IMR-90 (cell line): ENCODE data around the gene CCSER2. TPM values are rescaled to one million over a fixed set of nuclear protein-coding genes. Genes with fewer than 3 reads are reported as not detected.

Source experiments
- ATAC-seq: fragments of 200-7000 bp; cut with Tn5 transposase; 2 replicates; pipeline ENCODE4 v1.9.1; 2020; ENCODE audit warnings: low read depth, mild to moderate bottlenecking, moderate library complexity
- BruUV-seq: library from RNA; stranded (reverse); fragments of 400-500 nt; replicated peaks from 2 replicates; lab custom pipeline; 2021; lab: Mats Ljungman, UMichigan
- CTCF ChIA-PET: fragments of 300-600 bp; formaldehyde crosslinking; extraction: SDS; loops from one replicate; lab custom pipeline; 2021; ENCODE audit warnings: antibody characterized with exemption; lab: Yijun Ruan, JAX
- POLR2A ChIA-PET: fragments of 300-600 bp; sonication (Branson Sonifier 250); formaldehyde crosslinking; loops from one replicate; lab custom pipeline; 2022; ENCODE audit warnings: antibody characterized with exemption; ENCODE audit not compliant: unreplicated experiment; lab: Charles Lee
- DNase-seq: peaks from one replicate; pipeline ENCODE4 v3.0.0; 2013
- H2AFZ ChIP-seq: replicated peaks from 2 replicates; pipeline ENCODE3; 2013; ENCODE audit warnings: low read length, mild to moderate bottlenecking; ENCODE audit not compliant: poor library complexity
- H2AK5ac ChIP-seq: 2 replicates; pipeline ENCODE4 v1.6.1; 2013; ENCODE audit warnings: low read depth, low read length, inconsistent platforms
- H2AK9ac ChIP-seq: replicated peaks from 2 replicates; pipeline ENCODE3; 2013; ENCODE audit warnings: mild to moderate bottlenecking, low read depth, low read length, moderate library complexity; ENCODE audit not compliant: poor library complexity
- H2BK120ac ChIP-seq: 2 replicates; pipeline ENCODE4 v1.6.1; 2013; ENCODE audit warnings: low read depth, low read length, inconsistent platforms
- H2BK15ac ChIP-seq: 3 replicates; pipeline ENCODE4 v1.6.1; 2013; ENCODE audit warnings: low read depth, low read length, inconsistent platforms
- H2BK20ac ChIP-seq: 2 replicates; pipeline ENCODE4 v1.6.1; 2013; ENCODE audit warnings: low read depth, mild to moderate bottlenecking, inconsistent platforms, low read length, moderate library complexity
- H2BK5ac ChIP-seq: 2 replicates; pipeline ENCODE4 v1.6.1; 2013; ENCODE audit warnings: mild to moderate bottlenecking, low read depth, low read length, inconsistent platforms; ENCODE audit not compliant: poor library complexity, severe bottlenecking
- H3K14ac ChIP-seq: replicated peaks from 2 replicates; pipeline ENCODE4 v1.6.1; 2013; ENCODE audit warnings: low read depth, low read length, inconsistent platforms
- H3K18ac ChIP-seq: 2 replicates; pipeline ENCODE4 v1.6.1; 2013; ENCODE audit warnings: low read depth, low read length, control low read depth
- H3K23ac ChIP-seq: 2 replicates; pipeline ENCODE4 v1.6.1; 2013; ENCODE audit warnings: low read depth, low read length, inconsistent platforms
- H3K27ac ChIP-seq: 2 replicates; pipeline ENCODE4 v1.5.1; 2013; ENCODE audit warnings: mild to moderate bottlenecking, control low read depth, low read length; ENCODE audit not compliant: insufficient read depth
- H3K27me3 ChIP-seq: 2 replicates; pipeline ENCODE4 v1.6.1; 2013; ENCODE audit warnings: low read length; ENCODE audit not compliant: control insufficient read depth, insufficient read depth
- H3K36me3 ChIP-seq: 2 replicates; pipeline ENCODE4 v1.6.1; 2013; ENCODE audit warnings: low read length, mixed read lengths; ENCODE audit not compliant: control insufficient read depth, insufficient read depth
- H3K4ac ChIP-seq: 2 replicates; pipeline ENCODE4 v1.6.1; 2013; ENCODE audit warnings: low read depth, low read length, inconsistent platforms
- H3K4me1 ChIP-seq: 2 replicates; pipeline ENCODE4 v1.6.1; 2013; ENCODE audit warnings: low read length, mixed read lengths; ENCODE audit not compliant: control insufficient read depth, insufficient read depth
- H3K4me2 ChIP-seq: 2 replicates; pipeline ENCODE4 v1.6.1; 2013; ENCODE audit warnings: low read depth, mild to moderate bottlenecking, control low read depth, low read length, moderate library complexity
- H3K4me3 ChIP-seq: 2 replicates; pipeline ENCODE4 v1.5.1; 2013; ENCODE audit warnings: low read depth, mild to moderate bottlenecking, control low read depth, low read length, moderate library complexity; ENCODE audit not compliant: insufficient read depth
- H3K56ac ChIP-seq: 2 replicates; pipeline ENCODE4 v1.6.1; 2013; ENCODE audit warnings: low read length, inconsistent platforms; ENCODE audit not compliant: insufficient read depth; ENCODE audit errors: extremely low read depth
- H3K79me1 ChIP-seq, 2 experiments: 2 replicates each; pipeline ENCODE4 v1.6.1; 2013; ENCODE audit warnings: low read length in 2 of 2, inconsistent platforms in 1 of 2, low read depth in 1 of 2
- H3K9ac ChIP-seq: 2 replicates; pipeline ENCODE4 v1.6.1; 2013; ENCODE audit warnings: low read depth, low read length, control low read depth
- H3K9me1 ChIP-seq: 2 replicates; pipeline ENCODE4 v1.6.1; 2013; ENCODE audit warnings: low read length, inconsistent platforms; ENCODE audit not compliant: insufficient read depth
- H3K9me3 ChIP-seq: 2 replicates; pipeline ENCODE4 v1.6.1; 2013; ENCODE audit warnings: low read length; ENCODE audit not compliant: control insufficient read depth, insufficient read depth
- H4K20me1 ChIP-seq: 2 replicates; pipeline ENCODE4 v1.6.1; 2013; ENCODE audit warnings: low read length, inconsistent platforms; ENCODE audit not compliant: insufficient read depth
- H4K5ac ChIP-seq: 2 replicates; pipeline ENCODE4 v1.6.1; 2013; ENCODE audit warnings: mild to moderate bottlenecking, low read depth, low read length, control low read depth
- H4K8ac ChIP-seq, 2 experiments: 2 replicates each; pipeline ENCODE4 v1.6.1; 2013; ENCODE audit warnings: low read depth in 2 of 2, low read length in 2 of 2, control low read depth in 1 of 2, inconsistent platforms in 1 of 2
- H4K91ac ChIP-seq: 2 replicates; pipeline ENCODE4 v1.6.1; 2013; ENCODE audit warnings: low read depth, low read length, inconsistent platforms; ENCODE audit not compliant: insufficient read depth
- MAZ ChIP-seq: IDR thresholded peaks from 2 replicates; pipeline ENCODE4 v1.6.1; 2012; ENCODE audit warnings: low read depth, mild to moderate bottlenecking, low read length, improper control_type of control experiment, moderate library complexity, borderline replicate concordance
- MXI1 ChIP-seq: IDR thresholded peaks from 2 replicates; pipeline ENCODE4 v1.6.1; 2012; ENCODE audit warnings: low read depth, mild to moderate bottlenecking, low read length, moderate library complexity, borderline replicate concordance
- RCOR1 ChIP-seq: IDR thresholded peaks from 2 replicates; pipeline ENCODE4 v1.6.1; 2012; ENCODE audit warnings: mild to moderate bottlenecking, low read length, improper control_type of control experiment; ENCODE audit not compliant: insufficient replicate concordance
- SMC3 ChIP-seq: fragments of 150-350 bp; IDR thresholded peaks from 2 replicates; pipeline ENCODE4 v1.6.1; 2016; ENCODE audit warnings: low read depth, mild to moderate bottlenecking, antibody characterized with exemption, low read length, moderate library complexity
- WGBS, 2 experiments: methylation state at CpG; one replicate each; pipeline versions ENCODE4 v1.1.5 to v1.1.7; 2013; ENCODE audit warnings: missing lambda C conversion rate in 2 of 2; ENCODE audit not compliant: insufficient read length in 1 of 2; ENCODE audit errors: extremely low coverage in 2 of 2; 5-methylcytosine and 5-hydroxymethylcytosine counted together
- dilution Hi-C: fragments of 300-500 bp; cut with HindIII; formaldehyde crosslinking; loops from one replicate; pipeline ENCODE4 v1.14.3; 2018; ENCODE audit warnings: low sequenced_read_pairs; ENCODE audit not compliant: unreplicated experiment
- in situ Hi-C: fragments of 300-500 bp; cut with MboI; formaldehyde crosslinking; loops from 3 replicates; pipeline ENCODE4 v1.14.3; 2019; ENCODE audit warnings: low sequenced_read_pairs, inconsistent platforms, mixed read lengths
- intact Hi-C: fragments of 100-400 bp; cut with micrococcal nuclease; formaldehyde crosslinking; loops from 2 replicates; pipeline ENCODE4 v1.10.0; 2022
- polyA plus RNA-seq, 3 experiments: library from polyadenylated mRNA; depleted of rRNA; stranded (reverse); fragments of >200 nt; gene quantifications; 2 replicates each; pipeline ENCODE4 v1.2.3, GENCODE V29; 2012; ENCODE audit warnings: low replicate concordance in 1 of 3
- total RNA-seq: library from RNA; depleted of rRNA; stranded (reverse); fragments of >200 nt; gene quantifications from 2 replicates; pipeline ENCODE4 v1.2.3, GENCODE V29; 2012
- TF ChIP-seq, protein P1 (sequence below): fragments of 150-350 bp; IDR thresholded peaks from 2 replicates; pipeline ENCODE4 v1.6.1; 2017; ENCODE audit warnings: mild to moderate bottlenecking, antibody characterized with exemption, low read length, low read depth

CCSER2 gene
- total and polyA plus RNA-seq, 2 of the 4 experiments (the other 2 are of a cell fraction), result 20.4 to 31.7 TPM

DNA sequence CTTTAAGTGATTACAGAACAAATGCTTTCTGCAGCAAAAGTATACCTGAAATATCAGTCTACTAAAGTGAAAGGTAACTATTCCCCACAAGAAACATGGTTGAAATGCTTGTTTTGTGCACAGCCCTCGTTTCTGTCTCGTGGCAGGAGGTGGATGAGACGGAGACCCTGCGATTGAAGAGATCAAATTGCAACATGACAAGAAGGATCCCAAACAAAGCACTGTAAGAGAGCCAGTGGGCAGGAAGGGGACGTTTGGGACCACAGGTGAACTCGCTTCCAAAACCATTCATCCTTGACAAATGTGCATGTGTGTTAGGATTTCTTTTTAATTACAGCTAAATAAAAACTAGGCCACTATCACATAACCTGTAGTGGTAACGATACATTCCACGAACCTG lies 192.6 kb downstream of the CCSER2 start:
- H4K5ac ChIP-seq, result no peak overlapping the region
- no peak overlapping the region for H3K4me3 ChIP-seq
- BruUV-seq, result no TSS peak
- peaks cover 0 to 3% of the 10 kb centered on the region in 2 experiments; a peak in 2 of 4 replicates for H3K79me1 ChIP-seq
- no peak overlapping the region for H2BK5ac ChIP-seq
- H3K27me3 ChIP-seq, result no peaks in the 10 kb centered on the region
- DNase-seq, result no peak
- 60% methylated on average over 2 of the region's 8 CpGs; no CpG with 5 or more reads in 1 of the 2 experiments for WGBS, 2 experiments
- H3K18ac ChIP-seq, result no peak overlapping the region
- intact Hi-C loops, result loop anchor here (5.0 kb wide), 1 partner anchor 89 kb away; no protein-coding TSS in a partner anchor
- H2BK15ac ChIP-seq, result no peak overlapping the region
- ChIA-PET POLR2A (no interaction called here), CTCF (interaction anchor here (0.7 to 1.3 kb wide), 2 partner anchors 16 to 20 kb away, joined by 4 read pairs; no protein-coding TSS in a partner anchor)
- no peak overlapping the region for H3K27ac ChIP-seq
- H3K9me3 ChIP-seq, result peaks cover 6% of the 10 kb centered on the region
- H3K4ac ChIP-seq, result no peak overlapping the region
- dilution Hi-C loops, result no loop called here
- no peak overlapping the region for H3K14ac ChIP-seq
- no peak overlapping the region for H4K8ac ChIP-seq
- H3K4me1 ChIP-seq, result no peaks in the 10 kb centered on the region
- no peak overlapping the region for H3K9ac ChIP-seq
- in situ Hi-C loops, result no loop called here
- H2AFZ ChIP-seq, result no peak overlapping the region
- H3K56ac ChIP-seq, result no peak overlapping the region
- no peak for TF ChIP-seq MAZ
- TF ChIP-seq, protein P1, sequence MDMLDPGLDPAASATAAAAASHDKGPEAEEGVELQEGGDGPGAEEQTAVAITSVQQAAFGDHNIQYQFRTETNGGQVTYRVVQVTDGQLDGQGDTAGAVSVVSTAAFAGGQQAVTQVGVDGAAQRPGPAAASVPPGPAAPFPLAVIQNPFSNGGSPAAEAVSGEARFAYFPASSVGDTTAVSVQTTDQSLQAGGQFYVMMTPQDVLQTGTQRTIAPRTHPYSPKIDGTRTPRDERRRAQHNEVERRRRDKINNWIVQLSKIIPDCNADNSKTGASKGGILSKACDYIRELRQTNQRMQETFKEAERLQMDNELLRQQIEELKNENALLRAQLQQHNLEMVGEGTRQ, result no peak
- TF ChIP-seq MXI1, result no peak
- no peak for TF ChIP-seq SMC3
- TF ChIP-seq RCOR1, result no peak
- H3K36me3 ChIP-seq, result no peaks in the 10 kb centered on the region; the same call in none of the 2 replicates
- H3K23ac ChIP-seq, result no peak overlapping the region
- ATAC-seq, result no peak
- no peak overlapping the region for H2BK120ac ChIP-seq
- H4K20me1 ChIP-seq, result no peaks in the 10 kb centered on the region
- H4K91ac ChIP-seq, result no peak overlapping the region
- no peaks in the 10 kb centered on the region for H3K9me1 ChIP-seq
- H2BK20ac ChIP-seq, result no peak overlapping the region
- no peak overlapping the region for H2AK5ac ChIP-seq
- H3K4me2 ChIP-seq, result no peak overlapping the region
- no peak overlapping the region for H2AK9ac ChIP-seq
